HL-60 (cell line): ENCODE measurements around the gene DDX24.

Experiments
- DNase-seq, 2 experiments: peaks; one replicate each; pipeline ENCODE4 v3.0.0-alpha.2; 2010 to 2020; ENCODE audit warnings: low read depth in 1 of 2, low spot score in 1 of 2
- H3K27ac ChIP-seq: fragments of 250-450 bp; sonication (Bioruptor Pico); replicated peaks from 2 replicates; pipeline ENCODE4 v1.5.1; 2020; ENCODE audit warnings: mild to moderate bottlenecking, moderate library complexity
- H3K27me3 ChIP-seq: fragments of 250-450 bp; sonication (Bioruptor Pico); 2 replicates; pipeline ENCODE4 v1.5.1; 2021; ENCODE audit warnings: mild to moderate bottlenecking, moderate library complexity; ENCODE audit not compliant: insufficient read depth, poor library complexity, severe bottlenecking
- H3K4me3 ChIP-seq: replicated peaks from 2 replicates; pipeline ENCODE4 v1.5.1; 2011; ENCODE audit warnings: mild to moderate bottlenecking, control low read depth, low read length; ENCODE audit not compliant: insufficient read depth
- GABPA ChIP-seq: IDR thresholded peaks from 2 replicates; pipeline ENCODE4 v1.6.1; 2012; ENCODE audit warnings: low read depth
- POLR2AphosphoS5 ChIP-seq: IDR thresholded peaks from 2 replicates; pipeline ENCODE4 v1.6.1; 2012; ENCODE audit warnings: low read depth
- REST ChIP-seq: IDR thresholded peaks from 2 replicates; pipeline ENCODE4 v1.6.1; 2012; ENCODE audit warnings: low read depth; ENCODE audit not compliant: insufficient replicate concordance
- SPI1 ChIP-seq: IDR thresholded peaks from 2 replicates; pipeline ENCODE4 v1.6.1; 2012; ENCODE audit warnings: low read depth, mild to moderate bottlenecking, borderline replicate concordance
- TF ChIP-seq, protein P1 (sequence below): IDR thresholded peaks from one replicate; pipeline ENCODE4 v1.5.1; 2011; ENCODE audit warnings: low read length, control low read depth, inconsistent platforms; ENCODE audit not compliant: insufficient read depth

DDX24 gene

GRCh38 chr14:94041551-94042346, 39.3 kb downstream of the DDX24 start:
- TF ChIP-seq, protein P1, sequence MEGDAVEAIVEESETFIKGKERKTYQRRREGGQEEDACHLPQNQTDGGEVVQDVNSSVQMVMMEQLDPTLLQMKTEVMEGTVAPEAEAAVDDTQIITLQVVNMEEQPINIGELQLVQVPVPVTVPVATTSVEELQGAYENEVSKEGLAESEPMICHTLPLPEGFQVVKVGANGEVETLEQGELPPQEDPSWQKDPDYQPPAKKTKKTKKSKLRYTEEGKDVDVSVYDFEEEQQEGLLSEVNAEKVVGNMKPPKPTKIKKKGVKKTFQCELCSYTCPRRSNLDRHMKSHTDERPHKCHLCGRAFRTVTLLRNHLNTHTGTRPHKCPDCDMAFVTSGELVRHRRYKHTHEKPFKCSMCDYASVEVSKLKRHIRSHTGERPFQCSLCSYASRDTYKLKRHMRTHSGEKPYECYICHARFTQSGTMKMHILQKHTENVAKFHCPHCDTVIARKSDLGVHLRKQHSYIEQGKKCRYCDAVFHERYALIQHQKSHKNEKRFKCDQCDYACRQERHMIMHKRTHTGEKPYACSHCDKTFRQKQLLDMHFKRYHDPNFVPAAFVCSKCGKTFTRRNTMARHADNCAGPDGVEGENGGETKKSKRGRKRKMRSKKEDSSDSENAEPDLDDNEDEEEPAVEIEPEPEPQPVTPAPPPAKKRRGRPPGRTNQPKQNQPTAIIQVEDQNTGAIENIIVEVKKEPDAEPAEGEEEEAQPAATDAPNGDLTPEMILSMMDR, result no peak
- no peak for TF ChIP-seq REST
- no peak for TF ChIP-seq POLR2AphosphoS5
- no peak for TF ChIP-seq GABPA
- TF ChIP-seq SPI1, result no peak

DNA sequence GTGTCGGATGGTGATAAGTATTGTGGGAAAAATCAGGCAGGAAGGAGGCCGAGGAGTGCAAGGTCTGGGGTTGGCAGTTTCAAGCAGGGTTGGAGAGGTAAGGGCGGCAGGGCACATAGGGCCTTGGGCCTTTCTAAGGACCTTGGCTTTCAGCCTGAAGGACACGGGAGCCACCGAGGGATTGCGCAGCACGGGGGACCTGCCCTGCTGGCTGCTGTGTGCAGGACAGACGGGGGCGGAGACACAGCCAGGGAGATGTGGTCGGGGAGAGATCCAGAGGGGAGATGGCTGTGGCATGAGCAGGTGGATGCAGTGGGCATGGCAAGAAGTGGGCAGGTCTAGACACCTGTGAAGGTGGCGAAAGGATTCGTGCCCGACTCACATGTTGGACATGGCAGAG, 40.2 kb downstream of the DDX24 start:
- no peak for TF ChIP-seq POLR2AphosphoS5
- TF ChIP-seq GABPA, result no peak
- TF ChIP-seq SPI1, result no peak
- TF ChIP-seq, protein P1, result no peak
- TF ChIP-seq REST, result no peak
- no peak overlapping the region for H3K4me3 ChIP-seq

More at GRCh38 chr14:94041551-94042346, 39.3 kb downstream of the DDX24 start:
- Histone ChIP-seq H3K27ac (no peak overlapping the region), H3K27me3 (no peaks in the 10 kb centered on the region), H3K4me3 (no peak overlapping the region)
- no peak for DNase-seq

DNA sequence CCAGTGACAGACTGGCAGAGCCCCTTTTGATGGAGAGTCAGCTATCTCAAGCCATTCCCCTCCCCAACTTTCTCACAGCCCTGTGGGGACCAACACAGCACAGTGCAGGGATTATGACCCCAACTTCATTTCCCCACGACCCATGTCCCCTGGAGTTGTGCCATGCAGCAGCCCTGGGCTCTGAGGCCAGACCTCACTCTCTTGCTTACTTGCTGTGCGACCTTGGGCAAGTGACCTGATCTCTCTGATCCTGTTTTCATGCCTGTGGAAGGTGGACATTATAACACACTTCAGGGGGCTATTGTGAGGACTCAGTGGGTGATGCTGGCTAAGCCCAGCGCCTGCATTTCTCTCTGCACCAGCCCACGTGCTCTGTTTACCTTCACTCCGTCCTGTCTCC, 40.8 kb downstream of the DDX24 start:
- no peak for DNase-seq
- TF ChIP-seq, protein P1, result no peak
- TF ChIP-seq SPI1, result no peak
- no peak overlapping the region for H3K27ac ChIP-seq
- no peaks in the 10 kb centered on the region for H3K27me3 ChIP-seq
- H3K4me3 ChIP-seq, result no peak overlapping the region

More for the DNA sequence above, 40.2 kb downstream of the DDX24 start:
- H3K27ac ChIP-seq, result no peak overlapping the region
- no peak for DNase-seq
- no peaks in the 10 kb centered on the region for H3K27me3 ChIP-seq
